Stimulated activated CD8-positive, alpha-beta memory T cell treated with anti-CD3 and anti-CD28 coated beads, Interleukin-12 subunit alpha, Interleukin-12 subunit beta, amount 100 ng/mL, for 24 hours (primary cell): Measurements from ENCODE around the gene IMPG1.

ENCODE experiments used
- DNase-seq: peaks from one replicate; pipeline ENCODE4 v3.0.0-alpha.2; 2020; ENCODE audit errors: extremely low read depth

The IMPG1 gene

GRCh38 chr6:75893058-75893775 lies 179.2 kb downstream of the IMPG1 start:
- no peak for DNase-seq

DNA sequence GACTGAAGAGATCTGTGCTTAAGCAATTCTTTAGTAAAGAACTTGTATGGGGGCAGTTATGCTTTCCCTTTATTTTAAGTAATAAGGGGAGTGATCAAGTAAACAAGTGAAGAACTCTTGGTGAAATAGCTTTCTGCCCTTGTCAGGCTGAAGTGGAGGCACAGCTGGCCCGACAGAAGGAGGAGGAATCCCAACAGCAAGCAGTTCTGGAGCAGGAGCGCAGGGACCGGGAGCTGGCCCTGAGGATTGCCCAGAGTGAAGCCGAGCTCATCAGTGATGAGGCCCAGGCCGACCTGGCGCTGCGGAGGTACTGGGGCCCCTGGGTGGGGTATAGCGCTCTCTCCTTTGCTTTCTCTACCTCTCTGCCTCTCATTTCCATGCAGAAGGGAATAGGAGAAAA lies 180.1 kb downstream of the IMPG1 start:
- no peak for DNase-seq

DNA sequence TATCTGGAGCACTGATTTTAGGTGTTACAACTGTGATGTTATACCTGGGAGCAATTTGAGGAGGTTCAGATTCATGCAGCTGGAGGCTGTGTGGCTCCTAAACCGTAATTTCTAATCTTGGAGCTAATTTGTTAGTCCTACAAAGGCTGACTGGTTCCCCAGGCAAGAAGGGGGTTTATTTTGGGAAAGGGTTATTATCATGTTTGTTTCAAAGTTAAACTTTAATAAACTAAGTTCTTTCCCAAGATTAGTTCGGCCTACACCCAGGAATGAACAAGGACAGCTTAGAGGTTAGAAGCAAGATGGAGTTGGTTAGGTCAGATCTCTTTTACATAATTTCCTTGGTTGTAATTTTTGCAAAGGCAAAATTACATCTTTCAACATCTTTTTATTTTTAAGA lies 187.6 kb downstream of the IMPG1 start:
- DNase-seq, result no peak

DNA sequence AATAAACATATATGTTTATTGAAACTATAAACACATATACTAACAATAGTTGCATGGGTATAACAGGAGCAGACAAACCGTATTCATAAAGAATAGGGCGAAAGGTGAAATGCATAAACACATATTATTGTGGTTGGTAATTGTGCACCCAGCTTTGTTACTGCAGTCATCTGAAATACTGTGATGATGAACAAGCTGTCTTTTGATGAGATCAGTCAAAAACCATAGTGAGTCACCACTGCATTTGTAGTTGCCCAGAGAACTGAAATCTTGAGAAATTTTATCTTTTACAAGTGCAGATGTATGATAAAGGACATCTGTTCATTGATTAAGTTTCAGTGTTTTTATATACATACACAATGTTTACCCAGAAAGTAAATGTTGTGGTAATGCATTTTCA lies 189.7 kb downstream of the IMPG1 start:
- DNase-seq, result no peak

DNA sequence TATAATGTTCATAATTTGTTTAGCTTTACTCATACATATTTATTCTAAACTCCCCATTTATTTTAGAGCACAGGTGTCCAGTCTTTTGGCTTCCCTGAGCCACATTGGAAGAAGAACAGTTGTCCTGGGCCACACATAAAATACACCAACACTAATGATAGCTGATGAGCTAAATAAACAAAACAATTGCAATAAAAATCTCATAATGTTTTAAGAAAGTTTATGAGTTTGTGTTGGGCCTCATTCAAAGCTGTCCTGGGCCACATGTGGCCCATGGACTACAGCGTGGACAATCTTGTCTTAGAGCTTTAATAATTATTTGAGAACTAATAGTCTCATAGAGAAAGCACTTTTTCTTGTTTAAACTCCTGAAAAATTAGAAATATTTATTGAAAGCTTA lies 192.2 kb downstream of the IMPG1 start:
- DNase-seq, result no peak

DNA sequence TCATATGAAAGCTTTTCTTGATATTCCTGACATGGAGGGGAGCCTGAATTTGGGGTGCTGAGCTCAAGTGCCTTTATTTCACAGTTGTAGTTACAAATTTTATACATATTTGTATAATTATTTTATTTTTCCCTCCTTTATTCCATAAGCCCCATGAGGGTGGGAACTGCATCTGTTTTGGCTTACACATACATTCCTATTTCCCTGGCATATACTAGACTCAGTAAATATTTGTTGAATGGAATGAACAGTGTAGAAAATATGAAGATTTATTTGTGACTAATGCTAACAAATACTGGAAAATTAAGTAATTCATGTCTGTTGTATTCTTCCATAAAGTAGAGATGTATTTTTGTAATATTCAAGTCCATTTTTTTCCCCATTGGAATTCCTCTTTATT lies 196.3 kb downstream of the IMPG1 start:
- no peak for DNase-seq

DNA sequence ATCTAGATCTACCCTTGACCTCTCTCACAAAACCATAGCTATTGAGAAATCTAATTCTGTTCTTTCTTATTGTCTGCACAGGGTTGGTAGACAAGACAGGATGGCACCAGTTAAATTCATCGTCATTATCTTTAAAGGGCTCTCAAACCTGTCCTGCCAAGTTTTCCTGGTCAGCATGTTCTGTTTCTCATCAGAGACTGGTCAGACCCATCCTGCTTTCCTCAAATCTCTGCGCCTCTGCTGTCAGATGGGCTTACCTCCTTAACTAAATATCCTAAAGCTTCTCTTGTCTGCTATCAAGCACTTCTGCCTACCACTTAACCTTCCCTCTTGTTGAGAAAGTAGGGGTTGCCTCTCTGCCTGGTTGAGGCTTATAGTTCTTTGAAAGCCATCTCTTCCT lies 198.2 kb downstream of the IMPG1 start:
- no peak for DNase-seq
